Inferior parietal cortex (tissue), 1 donor: ENCODE results near the gene ZNRF1.
"Not testable (repeated sequence)": the region's sequence is repeated elsewhere in the genome, so short reads cannot be mapped to it uniquely, and the experiment has no call there.

ENCODE experiments used
- DNase-seq: peaks from one replicate; pipeline ENCODE4 v3.0.0-alpha.2; 2016; ENCODE audit errors: extremely low spot score

The ZNRF1 gene

DNA sequence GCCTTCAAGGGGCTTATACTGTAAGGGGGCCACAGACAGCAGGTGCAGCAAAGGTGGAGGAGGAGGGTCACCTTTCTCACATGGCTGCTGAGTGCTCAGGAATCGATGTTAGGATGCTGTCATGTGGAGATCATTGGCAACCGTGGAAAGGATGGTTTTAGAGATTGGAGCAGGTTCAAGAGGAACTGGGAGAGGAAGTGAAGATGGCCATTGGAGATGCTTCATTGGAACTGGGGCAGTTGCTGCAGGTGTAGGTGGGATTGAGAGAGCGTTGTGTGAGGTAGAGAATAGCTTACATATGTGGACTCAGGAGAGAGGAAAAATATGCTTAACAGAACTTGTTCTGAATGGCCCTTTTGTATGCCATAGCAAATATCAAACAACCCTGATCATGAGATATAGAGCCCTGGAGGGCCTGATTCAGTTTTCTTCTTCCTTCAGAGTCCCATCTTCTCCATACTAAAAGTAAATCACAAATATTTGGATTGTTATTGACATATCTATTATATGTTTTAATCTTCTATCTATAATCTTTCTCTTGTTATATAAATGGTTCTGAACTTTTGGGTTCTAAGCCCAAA, 77.0 kb downstream of the ZNRF1 start:
- no peak for DNase-seq

DNA sequence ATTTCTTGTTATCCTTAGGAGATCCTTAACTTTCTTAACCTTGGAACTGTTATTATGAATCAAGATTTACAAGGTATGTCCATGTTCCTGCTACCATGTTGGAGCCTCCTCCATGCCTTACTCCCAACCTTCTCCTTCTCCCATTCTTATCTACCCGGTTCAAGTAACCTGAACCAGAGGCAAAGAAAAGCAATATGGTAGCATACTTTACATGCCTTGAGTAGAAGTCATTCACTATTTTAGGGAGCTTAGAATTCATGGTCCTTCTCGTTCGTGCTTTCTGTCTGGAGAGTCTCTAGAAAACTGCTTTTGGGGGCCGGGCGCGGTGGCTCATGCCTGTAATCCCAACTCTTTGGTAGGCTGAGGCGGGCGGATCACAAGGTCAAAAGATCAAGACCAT, 80.1 kb downstream of the ZNRF1 start:
- no peak for DNase-seq

DNA sequence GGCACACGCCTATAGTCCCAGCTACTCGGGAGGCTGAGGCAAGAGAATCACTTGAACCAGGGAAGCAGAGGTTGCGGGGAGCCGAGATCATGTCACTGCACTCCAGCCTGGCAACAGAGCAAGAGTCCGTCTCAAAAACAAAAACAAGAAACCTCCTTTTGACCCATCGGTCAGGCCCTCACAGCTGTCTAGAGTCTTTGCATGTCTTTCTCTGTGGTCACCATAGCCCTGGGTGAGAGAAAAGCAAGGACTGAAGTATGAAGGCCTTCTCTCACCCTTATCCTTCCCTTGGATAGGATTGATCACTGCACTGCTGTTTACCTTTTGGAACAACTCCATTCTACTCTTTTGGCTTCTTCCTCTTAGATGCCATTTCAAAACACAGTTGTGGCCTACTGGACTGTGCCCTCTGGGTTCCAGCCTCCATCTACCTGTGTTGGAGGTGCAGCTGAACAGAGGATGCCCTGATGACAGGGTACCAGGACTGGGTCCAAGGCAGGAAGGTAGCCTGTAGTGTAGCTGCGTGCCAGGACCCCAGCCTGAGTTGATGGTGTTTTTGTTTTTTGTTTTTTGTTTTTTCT, 80.6 kb downstream of the ZNRF1 start:
- DNase-seq: no peak

DNA sequence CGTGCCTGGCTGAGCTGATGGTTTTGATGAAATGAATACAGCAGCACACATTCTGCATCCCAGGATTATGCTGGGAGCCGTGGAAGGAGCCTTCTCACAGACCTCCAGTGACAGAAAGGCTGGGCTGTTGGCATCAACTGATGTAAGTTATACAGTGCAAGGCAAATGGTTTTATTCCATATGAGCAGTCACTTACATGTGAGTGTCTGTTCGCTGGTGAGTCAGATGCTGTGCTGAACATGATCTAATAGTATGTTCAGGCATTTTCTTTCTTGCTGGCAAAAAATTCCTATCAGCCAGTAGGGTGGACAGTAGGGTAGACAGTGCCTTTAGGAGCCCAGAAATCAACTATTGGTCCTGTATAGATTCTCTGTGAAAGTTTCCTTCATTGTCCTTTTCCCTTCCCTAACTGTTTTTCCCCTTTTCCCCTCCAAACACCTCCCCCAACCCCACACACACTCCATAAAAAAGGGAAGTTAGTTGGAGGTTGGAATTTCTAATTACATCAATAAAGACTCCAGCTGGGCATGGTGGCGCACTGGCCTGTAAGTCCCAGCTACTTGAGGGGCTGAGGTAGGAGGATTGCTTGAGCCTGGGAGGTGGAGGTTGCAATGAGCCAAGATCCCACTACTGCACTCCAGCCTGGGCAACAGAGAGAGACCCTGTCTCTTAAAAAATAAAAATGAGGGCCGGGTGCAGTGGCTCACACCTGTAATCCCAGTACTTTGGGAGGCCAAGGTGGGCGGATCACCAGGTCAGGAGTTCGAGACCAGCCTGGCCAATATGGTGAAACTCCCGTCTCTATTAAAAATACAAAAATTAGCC, 81.6 kb downstream of the ZNRF1 start:
- no peak for DNase-seq

DNA sequence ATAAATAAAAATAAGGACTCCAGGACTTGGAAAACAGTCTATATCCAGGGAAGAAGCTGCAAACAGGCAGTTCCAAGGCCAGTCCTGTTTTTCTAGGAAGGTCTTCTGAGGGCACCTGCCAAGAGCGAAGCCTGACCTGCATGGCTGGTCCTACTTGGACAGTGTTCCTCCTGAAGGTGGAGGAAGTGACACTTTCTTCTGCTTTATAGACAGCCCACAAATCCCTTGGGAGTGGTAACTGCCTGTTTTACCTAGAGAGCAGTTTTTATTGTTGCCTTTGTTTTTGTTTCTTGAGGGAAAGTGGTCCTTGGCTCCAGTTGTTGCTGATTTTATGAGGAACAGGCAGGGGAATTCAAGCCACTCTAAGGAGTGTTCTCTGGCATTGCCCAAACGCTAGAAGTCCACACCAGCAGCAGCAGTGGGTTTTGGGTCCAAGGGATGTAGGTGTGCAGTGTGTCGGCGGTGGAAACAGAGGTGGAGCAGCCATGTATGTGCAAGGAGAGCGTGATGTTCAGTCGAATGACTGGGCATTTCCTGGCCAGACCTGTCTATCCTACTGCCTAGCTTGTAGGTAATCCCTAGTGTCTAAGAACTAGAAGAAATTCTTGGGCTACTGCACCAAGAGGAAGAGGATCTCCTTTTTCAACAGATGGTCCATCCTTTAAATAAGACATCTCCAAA, 82.5 kb downstream of the ZNRF1 start:
- DNase-seq: no peak

DNA sequence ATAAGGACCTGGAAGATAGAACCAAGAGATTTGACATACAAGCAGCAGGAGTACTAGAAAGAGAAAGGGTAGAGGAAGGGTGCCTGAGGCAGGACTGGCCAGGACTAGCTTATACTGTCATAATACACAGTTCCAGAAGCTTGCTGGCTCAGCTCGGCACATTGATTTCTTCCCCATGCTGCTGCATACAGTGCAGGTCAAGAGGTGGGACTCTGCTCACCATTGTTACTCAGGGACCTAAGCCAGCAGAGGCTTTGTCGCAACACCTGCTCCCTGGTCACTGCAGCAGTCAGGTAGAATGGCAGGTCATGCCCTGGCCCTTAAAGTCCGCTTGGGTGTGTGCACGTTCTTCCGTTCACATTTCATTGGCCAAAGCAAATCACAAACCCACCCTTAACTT, 85.0 kb downstream of the ZNRF1 start:
- no peak for DNase-seq

DNA sequence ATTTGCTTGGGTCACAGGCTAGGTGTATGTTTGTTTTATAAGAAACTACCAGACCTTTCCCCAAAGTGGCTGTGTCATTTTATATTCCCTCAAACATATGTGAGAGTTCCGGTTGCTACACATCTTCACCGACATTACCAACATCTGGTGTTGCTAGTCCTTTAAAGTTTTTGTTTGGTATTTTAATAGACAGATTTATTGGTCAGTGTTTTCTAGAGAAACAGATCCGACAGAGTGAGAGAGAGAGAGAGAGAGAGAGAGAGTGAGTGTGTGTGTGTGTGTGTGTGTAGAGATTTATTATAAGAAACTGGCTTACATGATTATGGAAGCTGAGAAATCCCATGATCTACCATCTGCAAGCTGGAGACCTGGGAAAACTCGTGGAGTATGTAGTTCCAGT, 86.7 kb downstream of the ZNRF1 start:
- DNase-seq: no peak

DNA sequence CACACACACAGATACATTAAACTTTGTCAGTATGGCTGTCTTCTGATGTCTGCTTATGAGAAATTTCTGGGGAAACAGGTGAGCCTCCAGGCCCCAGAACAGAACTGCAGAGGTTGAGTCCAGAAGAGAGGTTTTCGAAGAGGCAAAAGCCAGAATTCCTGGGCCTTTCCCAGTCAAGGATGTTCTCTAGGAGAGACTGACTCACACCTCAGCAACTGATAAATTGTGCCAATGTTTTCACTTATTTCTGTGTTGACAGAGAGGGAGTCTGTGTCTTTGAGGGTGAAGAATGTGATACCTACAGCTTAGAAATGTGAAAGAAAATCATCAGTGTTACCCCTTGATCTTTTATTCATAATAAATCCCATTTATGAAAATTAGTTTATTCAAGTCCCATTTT, 87.5 kb downstream of the ZNRF1 start:
- DNase-seq: no peak

DNA sequence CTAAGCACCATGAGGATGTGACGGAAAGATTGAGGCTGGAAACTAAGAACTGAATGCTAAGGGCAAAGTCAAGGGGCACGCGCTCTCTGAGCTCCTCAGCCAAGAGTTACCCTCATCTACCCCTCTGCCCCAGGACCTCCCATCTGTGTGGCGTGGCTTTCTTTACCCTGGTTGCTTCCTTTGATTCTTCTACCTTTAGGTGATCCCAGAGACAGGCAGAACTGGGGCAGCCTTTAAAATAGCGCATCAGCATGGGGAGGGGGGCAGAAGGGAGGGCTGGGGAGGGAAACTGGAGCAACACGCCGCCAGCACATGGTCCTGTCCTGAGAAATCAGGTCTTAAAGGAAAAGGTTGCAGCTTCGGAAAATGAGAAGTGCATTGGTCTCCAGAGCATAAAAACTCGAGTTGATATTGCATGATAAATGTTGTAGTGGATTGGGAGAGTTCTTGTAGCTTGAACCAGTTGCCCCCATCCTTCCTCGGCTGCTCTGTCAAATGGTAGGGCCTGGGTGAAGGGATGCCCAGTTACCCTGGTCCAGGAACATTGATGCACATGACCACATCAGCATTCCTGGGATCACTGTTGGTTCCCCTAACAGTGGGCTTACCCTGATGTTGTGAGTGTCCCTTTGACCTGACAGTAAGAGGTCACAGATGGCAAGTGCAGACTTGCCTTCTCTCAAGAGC, 88.0 kb downstream of the ZNRF1 start:
- DNase-seq: no peak

DNA sequence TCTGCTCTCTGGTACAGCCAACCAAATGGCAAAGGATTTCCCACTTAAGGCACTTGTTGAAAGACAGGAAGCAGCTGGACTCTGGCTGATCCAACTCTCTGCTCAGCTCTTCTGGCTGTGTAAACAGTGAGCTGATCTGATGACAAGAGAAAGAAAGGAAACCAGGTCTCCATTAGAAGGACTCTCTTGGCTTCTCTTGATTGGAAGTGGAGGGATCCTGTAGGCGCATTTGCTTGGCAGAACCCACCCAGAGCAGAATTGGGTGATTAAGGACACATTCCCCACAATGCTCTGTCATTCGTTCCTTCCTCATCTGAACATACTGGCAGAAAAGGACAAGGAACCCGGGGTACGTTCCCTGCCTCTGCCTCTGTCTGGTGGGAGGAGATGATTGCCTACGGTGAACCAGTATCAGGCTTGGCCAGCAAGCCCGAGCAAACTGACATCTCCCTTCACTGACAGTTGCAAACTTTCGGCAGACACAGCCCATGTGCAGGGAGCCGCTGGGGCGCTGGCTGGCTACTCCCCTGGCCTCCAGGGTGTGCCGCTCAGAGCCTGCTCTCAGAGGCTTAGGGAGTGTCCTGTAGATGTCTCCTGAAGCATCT, 88.7 kb downstream of the ZNRF1 start:
- DNase-seq: no peak

DNA sequence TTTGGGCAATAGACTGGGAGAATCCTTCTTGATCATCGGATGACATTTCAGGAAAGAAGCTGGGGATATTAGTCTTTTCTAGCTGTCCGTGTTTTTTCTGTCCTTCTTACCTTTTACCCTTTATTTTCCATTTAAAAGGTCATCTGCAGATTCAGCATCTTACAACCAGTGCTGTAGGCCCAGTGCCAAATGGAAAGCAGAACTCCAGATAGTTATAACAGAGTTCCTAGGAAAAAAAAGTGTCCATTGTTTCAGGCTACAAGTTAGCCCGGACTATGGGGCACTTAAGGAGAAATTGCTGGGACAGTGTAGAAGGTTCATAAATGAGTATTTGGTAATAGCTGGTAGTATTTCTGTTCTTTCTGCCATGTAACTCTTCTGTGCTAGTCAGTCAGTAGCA, 89.4 kb downstream of the ZNRF1 start:
- DNase-seq: no peak

DNA sequence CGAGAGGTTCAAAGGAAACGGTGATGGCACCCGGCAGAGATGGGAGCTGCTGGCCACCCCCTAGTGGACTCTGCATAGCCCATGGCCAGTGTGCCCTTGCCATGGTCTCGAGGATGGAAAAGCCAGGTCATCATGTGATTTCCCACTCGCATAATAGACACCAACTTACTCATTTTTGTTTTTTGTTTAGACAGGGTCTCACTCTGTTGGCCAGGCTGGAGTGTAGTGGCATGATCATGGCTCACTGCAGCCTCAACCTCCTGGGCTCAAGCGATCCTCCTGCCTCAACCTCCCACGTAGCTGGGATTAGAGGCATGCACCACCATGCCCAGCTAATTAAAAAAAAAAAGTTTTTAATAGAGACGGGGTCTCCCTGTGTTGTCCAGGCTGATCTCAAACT, 90.1 kb downstream of the ZNRF1 start:
- DNase-seq: no peak

DNA sequence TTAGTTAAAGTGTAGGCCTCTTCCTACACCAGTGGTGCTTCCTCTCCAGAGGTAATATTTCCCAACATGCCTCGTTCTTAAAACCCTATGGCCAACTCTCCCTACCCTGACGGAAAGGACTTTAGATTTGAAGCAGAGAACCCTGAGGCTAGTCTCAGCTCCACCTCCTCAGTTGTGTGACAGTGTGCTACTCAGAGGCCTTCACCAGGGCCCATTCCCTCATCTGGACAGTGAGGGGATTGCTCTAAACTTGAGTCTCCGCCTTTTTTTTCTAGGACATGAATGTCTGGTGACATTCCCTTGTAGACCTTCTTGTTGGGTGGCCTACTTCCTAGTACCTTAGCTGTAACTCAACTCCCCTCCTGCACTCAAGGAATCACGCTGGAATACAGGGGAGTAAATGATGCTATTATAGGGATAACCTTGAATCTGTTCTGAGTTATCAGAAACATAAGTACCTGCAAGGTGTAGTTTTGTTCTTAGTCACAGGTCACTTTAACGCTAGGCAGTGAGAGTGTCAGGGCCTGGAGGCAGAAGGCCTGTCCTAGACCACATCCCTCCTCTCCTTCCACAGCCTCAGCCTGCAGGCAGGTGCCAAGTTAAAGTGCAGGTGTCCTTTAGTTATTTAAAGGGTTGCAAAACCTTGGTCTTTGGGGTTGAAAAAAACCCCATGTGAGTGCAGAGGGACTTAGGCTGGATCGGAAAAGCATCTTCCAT, 90.8 kb downstream of the ZNRF1 start:
- no peak for DNase-seq

DNA sequence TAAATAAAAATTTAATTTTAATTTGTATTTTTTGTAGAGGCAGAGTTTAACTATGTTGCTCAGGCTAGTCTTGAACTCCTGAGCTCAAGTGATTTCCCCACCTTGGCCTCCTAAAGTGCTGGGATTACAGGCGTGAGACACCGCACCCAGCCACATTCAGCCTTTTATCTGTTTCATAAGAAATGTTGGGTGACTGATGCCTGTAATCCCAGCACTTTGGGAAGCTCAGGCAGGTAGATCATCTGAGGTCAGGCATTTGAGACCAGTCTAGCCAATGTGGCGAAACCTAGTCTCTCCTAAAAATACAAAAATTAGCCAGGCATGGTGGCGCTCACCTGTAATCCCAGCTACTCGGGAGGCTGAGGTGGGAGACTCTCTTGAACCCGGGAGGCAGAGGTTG, 92.1 kb downstream of the ZNRF1 start:
- DNase-seq: not testable (repeated sequence)

DNA sequence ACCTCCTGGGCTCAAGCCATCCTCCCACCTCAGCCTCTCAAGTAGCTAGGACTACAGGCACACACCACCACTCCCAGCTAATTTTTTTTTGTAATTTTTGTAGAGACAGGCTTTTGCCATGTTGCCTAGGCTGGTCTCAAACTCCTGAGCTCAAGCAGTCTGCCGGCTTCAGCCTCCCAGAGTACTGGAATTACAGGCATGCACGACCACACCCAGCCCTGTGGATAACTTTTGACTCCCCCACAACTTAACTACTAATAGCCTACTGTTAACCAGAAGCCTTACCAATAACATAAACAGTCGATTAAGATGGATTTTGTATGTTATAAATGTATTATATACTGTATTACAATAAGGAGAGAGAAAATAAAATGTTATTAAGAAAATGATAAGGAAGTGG, 92.8 kb downstream of the ZNRF1 start:
- DNase-seq: not testable (repeated sequence)

DNA sequence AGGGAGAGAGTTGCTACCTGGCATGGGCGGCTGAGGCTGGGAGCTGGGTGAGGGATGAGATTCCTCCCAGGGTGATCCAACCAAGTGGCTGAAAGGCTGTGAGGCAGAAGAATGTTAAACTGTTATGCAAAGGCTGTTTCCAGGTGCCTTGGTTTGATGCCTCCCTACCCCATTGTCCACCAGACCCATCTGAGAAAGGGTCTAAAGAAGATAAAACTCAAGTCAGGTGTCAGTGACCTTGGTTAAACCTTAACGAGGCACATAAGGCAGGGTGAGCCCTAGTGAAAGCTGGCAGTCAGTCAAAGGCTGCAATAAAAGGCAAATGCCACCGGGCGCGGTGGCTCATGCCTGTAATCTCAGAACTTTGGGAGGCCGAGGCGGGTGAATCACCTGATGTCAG, 94.0 kb downstream of the ZNRF1 start:
- no peak for DNase-seq

DNA sequence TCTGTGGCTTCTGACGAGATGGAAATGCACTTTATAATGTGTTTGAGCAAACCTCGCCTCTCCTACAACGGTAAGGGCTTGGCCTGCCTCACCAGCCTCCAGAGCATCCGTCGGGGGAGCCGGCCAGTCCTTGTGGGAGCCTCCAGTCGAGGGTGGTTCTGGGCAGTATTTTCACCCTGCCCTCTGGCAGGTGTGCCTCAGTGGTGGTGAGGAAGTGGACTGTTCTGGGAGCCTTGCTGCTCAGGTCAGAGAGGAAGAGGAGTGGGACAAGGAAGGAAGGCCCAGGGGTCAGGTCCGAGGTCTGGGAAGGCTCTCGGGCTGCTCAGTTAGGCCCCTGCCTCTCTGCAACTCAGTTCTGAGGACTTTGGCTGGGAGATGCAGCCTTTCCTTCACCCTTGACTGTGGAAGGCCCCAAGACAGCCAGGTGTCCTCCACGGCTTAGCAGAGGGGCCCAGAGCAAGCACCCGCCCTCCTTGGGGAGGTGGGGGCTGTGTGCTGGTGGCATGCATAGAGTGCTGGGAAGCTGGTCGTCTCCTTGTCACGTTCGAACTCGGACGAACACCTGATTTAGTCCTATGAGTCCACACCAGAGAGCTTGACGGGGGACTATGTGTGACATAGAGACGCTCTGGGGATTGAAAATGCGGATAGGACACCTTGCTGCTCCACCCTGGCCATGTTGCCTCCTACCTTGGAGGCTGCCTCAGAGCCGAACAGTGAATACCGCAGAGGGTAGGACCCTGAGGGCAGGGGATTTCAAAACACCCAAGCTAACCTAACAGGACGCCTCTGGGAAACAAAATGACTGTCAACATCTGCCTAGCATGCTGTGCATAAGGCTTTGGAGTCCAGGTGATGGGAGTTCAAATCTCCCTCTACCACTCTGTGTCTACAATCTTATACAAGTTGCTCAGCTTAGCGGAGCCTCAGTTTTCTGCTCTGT, 95.0 kb downstream of the ZNRF1 start:
- DNase-seq: no peak

DNA sequence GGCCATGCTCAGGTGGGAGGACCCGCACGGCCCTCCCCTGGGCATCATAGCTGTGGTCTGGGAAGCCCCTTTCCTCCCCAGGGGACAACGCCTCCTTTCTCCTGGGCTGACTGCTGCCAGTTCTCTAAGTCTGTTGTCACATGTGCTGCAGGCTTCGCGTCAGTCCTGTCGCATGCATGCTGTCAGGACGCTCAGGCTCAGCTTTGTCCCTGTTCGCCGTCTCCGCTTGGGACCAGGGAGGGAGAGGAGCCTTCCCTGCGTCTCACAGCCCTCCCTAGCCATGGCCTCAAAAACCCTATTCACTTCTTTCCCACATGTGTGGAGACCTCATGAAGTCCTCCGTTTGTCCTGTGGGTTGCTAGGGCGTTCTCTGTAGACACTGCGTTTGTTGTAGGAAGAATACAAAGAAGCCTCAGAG, 96.4 kb downstream of the ZNRF1 start:
- no peak for DNase-seq

DNA sequence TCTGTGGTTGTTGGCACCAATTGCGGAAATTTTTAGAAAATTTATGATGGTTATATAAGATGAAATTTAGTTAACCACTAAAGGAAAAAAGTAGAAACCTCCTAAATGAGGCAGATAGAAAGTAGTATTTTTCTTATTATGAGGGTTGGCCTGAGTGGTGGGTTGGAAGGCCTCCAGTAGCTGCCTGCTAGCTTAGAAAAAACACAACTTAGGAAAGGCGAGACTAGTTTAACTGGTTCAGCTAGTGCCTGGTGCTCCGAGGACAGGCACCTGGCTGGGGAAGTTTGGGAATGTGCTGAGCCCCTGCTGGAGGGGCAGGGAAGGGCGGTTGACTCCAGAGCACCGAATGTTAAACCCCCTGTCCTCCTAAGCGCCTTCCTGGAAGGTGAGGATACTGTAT, 97.8 kb downstream of the ZNRF1 start:
- no peak for DNase-seq

DNA sequence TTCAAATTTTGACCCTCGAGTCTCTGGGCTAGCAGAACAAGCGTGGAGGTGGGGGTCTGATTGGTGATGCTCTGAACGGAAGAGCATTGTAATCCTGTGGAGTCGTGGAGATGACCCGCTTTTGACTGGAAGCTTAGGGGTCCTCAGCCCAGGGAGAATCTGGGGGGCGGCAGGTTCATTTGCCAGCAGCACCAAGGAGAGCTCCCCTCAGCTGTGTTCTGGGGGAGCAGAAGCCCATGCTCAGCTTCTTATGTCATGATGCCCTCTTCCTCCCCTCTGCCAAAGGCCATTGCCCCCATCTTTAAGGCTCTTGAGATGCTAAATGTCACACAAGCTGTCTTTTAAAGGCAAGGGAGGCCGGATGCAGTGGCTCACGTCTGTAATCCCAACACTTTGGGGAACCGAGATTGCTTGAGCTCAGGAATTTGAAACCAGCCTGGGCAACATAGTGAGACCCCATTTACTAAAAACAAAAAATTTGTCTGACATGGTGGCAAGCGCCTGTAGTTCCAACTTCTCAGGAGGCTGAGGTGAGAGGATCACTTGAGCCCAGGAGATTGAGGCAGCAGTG, 98.5 kb downstream of the ZNRF1 start:
- DNase-seq: no peak
